Adipose tissue (tissue), 3 donors: ENCODE measurements around the gene KRT36. TPM values are rescaled to one million over a fixed set of nuclear protein-coding genes. Genes with fewer than 3 reads are reported as not detected.

Source experiments
- H3K27ac ChIP-seq: one replicate; pipeline ENCODE4 v1.5.1; 2013; ENCODE audit warnings: low read depth, low read length
- WGBS, 3 donors: extraction: QIAGEN DNeasy Blood & Tissue Kit; methylation state at CpG; one replicate each; pipeline ENCODE4 v1.1.7; 2013; 5-methylcytosine and 5-hydroxymethylcytosine counted together
- polyA plus RNA-seq, 3 donors: library from polyadenylated mRNA; stranded (reverse); fragments of 200-250 nt; gene quantifications; one replicate each; pipeline ENCODE4 v1.2.3, GENCODE V29; 2013
- donor health status: healthy with polysubstance abuse.
- donor health status: Bipolar disorder and iron deficiency.
- donor health status: healthy.

Gene KRT36
- polyA plus RNA-seq, 3 donors, result not detected

DNA sequence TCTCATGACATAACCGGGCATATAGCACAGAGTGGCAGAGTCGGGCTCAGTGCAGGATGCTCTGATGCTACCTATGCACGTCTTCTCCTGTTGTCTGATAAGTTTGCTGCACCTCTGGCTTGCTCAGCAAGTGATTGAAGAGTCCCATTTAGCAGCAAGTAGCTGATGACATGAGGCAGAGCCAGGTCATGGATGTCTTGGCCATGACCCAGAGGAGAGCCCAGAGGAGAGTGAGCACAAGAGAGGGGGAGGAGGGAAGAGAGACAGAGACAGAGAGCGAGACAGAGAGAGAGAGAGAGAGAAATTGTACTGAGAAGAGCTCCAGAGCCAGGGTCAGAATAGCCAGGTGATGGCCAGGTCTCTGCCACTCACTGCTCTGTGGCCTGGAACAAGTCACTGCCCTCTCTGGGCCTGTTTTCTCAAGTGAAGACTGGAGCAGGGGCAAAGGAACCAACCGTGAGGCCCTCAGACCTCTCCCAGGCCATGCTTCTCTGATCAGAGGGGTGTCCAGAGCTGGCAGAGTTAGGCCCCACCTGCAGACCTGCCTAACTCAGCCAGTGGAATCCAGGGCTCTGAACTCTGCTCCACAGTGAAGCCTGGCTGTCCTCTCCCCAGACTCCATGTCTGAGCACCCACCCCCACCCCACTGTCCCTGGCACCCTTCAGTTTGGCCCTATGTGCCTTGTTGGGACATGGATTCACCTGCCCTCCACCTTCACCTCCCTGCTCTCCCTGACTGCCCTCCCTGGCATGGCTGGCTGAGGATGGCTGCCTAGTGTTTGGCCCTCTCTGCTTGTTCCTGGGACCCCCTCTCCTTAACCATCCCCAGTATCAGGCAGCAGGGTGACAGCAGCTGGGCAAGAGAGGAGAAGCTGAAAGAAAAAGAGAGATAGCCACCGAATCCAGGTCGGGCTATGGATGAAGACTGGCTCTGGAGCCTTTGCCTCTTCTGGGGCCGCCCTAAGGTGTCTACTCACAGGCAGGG lies 4.5 kb downstream of the KRT36 start:
- H3K27ac ChIP-seq, result no peak overlapping the region
- 82 to 88% (median 86%) methylated on average over 8 of the region's 8 CpGs for WGBS, 3 donors

DNA sequence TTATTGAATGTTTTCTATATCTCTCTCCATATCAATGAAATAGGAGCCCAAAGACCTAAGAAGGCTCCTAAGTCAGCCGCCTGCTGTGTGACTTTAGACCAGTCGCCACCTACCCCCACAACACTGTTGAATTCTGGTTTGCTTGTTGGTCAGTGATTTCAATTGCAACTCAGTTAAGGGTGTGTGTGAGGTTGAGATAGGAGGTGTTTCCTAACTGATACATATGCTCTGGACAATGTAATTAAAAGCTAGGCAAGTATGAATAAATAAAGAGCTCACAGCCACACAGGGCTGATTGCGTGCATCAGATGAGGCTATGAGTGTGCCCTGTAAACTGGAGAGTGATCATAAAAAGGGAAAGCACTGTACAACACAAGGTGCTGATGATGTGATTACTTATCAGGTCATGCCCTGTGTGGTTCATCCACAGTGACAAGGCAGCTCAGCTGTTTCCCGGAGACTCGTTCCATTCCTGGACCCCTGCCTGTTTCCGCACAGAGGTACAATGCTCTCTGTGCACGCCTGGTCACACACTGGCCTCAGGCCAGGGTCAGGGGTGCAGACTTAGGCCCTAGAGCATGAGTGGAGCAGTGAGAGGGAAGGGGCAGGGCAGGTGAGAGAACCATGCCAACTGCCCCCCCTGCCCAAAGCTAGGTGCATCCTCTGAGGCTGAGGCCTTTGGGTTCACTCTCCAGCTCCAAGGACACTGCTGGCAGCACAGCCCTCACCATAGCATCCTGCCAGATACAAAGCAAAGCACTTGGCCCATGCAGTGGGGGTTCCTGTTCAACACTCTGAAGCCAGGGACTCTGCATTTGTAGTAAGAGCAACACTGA lies 5.5 kb downstream of the KRT36 start:
- no peak overlapping the region for H3K27ac ChIP-seq
- WGBS, 3 donors, result 68 to 79% (median 68%) methylated on average over 7 of the region's 7 CpGs

DNA sequence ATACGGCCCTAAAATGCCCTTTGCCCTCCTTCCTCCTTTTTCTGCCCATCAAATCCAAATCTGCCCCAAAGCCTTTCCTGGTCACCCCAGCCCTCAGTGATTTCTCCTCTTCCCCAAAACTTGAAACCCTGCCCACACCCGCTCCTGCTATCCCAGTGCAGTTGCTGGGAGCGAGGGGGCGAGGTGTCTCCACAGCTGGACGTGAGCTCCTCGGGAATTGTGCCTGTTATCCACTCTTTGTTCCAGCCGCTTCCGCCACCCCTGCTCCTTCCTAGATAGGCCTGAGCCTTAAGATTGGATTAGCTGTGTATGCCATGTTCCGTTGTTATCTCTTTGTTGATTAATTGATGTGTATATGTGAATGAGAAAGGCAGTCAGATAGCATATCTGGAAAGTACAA lies 6.2 kb downstream of the KRT36 start:
- 46 to 83% (median 80%) methylated on average over 9 of the region's 9 CpGs for WGBS, 3 donors
- no peak overlapping the region for H3K27ac ChIP-seq

DNA sequence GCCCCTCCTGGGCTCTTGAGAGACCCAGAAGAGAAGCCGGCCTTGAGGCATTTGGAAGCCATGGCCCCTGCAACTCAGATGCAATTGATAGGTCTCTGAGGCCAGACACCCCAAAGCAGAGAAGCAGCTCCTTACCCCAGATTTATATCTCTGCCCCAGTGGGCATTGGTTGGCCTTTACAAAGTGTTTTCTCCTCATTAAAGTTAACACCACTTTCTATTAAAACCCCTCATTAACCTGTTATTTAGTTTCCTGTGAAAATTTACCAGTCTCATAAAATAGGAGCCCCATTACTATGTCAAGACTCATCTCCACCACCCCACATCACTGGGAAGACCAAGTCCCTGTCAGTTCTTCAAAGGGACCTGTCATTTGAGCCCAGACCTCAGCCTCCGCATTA lies 8.7 kb downstream of the KRT36 start, which contains the start of gene KRT35:
Gene KRT35 (minus strand): TSS at position 116 of the 400 bp plus-strand sequence. CDS start 54 bp downstream, at position 62.
- H3K27ac ChIP-seq, result no peak within 1 kb of the TSS
- 89 to 92% (median 91%) methylated on average over 2 of the region's 2 CpGs for WGBS, 3 donors

DNA sequence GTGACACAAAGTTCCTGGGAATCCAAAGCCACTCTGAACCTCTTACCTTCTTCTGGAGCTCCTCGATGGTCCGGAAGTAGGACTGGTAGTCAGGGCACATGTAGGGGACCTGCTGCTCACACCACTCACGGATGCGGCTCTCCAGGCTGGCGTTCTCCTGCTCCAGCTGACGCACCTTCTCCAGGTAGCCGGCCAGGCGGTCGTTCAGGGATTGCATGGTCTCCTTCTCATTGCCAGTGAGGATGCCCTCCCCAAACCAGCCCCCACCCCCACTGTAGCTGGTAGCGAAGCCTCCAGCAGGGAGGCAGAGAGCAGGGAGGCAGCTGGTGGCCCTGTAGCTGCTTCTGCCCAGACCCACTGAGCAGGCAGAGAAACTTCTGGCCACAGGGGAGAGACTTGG lies 9.1 kb downstream of the KRT36 start:
- WGBS, 3 donors, result 95 to 96% (median 96%) methylated on average over 10 of the region's 10 CpGs
- H3K27ac ChIP-seq, result no peak overlapping the region

DNA sequence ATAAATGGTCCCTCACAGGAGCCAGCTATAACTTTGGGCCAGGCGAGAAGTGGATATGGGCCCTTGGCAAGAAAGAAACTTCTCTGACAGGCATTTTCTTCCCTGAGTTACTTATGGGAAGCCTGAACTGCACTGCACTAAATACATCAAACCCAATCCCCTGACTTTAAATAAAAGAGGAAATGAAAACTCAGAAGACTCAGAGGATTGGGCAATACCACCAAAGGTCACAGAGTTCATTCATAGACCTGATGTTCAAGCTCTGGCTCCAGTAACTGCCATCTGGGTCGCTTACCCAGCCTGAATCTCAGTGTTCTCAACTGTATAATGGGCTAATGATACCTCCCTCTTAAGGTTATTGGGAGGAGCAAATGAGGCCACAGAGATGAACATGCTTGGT lies 9.6 kb downstream of the KRT36 start:
- H3K27ac ChIP-seq, result no peak overlapping the region
- WGBS, 3 donors, result 40 to 61% (median 61%) methylated on average over 2 of the region's 2 CpGs

DNA sequence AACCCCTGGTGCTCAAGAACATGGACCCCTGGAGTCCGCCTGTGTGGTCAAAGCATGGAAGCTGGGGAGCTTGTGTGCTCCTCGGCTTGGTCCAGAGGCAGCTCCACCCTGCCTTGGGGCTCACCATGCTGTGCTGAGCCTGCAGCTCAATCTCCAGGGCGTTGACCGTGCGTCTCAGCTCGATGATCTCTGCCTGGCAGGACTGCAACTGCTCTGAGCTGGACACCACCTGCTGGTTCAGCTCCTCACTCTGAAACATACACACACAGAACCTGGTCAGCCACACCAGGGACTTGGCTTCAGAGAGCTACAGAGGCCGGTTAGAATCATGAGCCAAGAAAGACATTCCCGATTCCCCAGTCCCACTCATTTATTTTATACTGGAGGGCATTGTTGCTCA lies 11.5 kb downstream of the KRT36 start:
- WGBS, 3 donors, result 84 to 90% (median 90%) methylated on average over 8 of the region's 8 CpGs
- no peak overlapping the region for H3K27ac ChIP-seq

DNA sequence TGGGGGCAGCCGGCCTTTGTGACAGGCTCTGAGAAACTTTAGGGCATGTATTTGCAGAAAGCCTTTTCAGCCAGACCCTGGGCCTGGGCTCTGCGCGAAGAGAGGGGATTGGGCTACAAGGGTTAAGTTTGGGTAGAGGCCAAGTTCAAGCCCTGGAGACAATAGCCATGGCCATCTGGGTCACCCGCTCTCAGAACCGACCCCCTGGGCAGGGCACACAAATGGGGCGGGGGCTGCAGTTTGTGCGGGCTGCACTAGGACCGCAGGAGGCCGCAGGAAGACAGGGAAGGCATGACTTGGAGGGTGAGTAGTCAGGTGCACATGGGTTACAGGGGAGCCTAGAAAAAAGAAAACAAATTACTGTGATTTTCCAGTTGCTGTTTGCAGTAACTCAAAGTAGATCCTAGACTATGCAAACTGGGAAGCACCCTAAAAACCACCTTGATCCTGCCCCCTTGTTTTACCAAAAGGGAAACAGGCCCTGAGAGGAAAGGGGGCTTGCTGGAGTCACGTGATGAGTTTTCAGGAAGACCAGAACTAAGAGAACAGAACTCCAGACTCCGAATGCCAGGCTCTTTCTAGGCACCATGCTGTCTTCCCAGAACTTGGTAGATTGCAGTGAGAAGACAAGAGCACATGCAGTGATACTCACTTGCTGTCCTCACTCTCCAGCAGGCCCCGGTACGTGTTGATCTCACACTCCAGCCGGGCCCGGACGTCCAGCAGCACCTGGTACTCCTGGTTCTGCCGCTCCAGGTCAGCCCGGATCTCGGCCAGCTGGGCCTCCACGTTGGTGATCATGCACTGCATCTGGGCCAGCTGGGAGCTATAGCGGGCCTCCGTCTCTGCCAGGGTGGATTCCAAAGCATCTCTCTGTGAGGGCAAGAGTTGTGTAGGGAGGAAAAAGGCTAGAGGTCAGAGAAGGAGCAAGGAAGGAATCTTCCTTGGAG lies 12.6 kb downstream of the KRT36 start:
- 83 to 88% (median 86%) methylated on average over 22 of the region's 22 CpGs for WGBS, 3 donors
- H3K27ac ChIP-seq, result no peak overlapping the region

DNA sequence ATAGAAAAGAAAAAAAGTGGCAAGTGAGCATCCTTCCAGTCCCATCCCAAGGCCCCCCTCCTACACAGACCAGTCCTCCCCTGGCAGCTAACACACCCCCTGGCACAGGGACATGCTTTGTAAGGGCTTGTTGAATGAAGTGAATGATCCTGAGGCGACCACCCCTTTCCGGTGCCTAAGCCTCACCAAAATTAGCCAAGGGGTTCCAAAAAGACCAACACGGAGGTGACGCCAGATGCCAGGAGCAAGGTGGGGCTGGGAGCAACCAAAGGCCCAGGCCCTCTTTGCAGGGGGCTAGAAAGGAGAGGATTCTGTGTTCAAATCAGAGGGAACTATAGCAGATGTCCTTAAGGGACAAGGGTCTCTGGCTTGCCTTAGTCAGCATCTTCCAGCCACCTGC lies 14.3 kb downstream of the KRT36 start:
- H3K27ac ChIP-seq, result no peak overlapping the region
- 92 to 98% (median 95%) methylated on average over 4 of the region's 4 CpGs for WGBS, 3 donors

DNA sequence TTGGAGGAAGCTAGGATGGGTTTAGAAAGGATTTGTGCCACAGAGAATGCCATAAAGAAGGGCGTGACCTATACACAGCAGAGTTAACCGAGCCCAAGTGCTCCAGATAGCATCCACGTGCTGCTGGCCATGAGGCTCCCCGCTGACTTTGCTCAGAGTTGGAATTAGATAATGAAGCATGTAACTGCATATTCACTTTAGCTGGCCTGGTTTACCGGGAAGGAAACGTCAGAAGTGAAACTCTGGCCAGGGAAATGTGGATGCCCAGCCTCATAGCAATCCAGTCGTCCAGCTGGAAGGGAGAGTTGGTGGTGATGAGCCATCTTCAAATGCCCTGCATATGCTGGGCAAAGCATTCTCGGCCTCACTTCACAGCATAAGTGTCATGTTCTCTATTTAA lies 14.8 kb downstream of the KRT36 start:
- WGBS, 3 donors, result 65 to 73% (median 69%) methylated on average over 8 of the region's 8 CpGs
- no peak overlapping the region for H3K27ac ChIP-seq

DNA sequence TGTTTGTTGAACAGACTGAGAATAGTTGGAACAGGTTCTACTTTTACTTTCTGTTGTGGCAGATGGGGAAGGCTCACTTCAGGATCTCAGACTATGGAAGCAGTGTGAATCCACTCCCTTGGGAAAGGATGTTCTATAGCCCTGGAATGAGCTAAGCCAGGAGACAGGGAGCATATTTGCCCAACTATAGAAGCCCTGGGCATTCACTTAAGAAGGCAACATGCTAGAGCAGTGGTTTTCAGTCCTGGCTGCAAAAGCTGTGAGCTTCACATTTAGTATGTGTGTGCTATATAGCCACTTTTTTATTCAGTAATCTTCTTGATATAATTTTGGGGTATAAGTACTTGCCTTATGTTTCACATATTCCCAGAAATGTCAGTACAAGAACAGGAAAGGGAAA lies 21.4 kb downstream of the KRT36 start:
- H3K27ac ChIP-seq, result no peak overlapping the region

DNA sequence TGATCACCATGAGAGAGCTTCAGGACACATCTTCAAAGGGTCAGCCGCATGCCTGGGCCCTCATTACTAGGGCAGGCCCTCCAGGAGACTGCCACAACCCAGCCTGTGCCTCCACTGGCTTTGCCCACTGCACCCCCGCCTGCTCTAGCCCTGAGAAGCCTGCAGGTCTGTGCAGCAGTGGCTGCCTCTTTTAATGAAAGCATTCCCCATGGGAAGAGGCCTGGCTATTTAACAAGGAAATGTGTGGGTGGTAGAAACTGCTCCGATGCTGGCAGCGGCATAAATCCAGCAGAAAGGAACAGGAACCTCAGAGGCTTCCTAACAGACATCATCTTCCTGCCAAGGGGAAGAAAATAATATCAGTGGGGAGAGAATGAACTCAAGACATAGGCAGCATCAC lies 22.1 kb downstream of the KRT36 start:
- no peak overlapping the region for H3K27ac ChIP-seq
- WGBS, 3 donors, result 60 to 68% (median 64%) methylated on average over 4 of the region's 4 CpGs

DNA sequence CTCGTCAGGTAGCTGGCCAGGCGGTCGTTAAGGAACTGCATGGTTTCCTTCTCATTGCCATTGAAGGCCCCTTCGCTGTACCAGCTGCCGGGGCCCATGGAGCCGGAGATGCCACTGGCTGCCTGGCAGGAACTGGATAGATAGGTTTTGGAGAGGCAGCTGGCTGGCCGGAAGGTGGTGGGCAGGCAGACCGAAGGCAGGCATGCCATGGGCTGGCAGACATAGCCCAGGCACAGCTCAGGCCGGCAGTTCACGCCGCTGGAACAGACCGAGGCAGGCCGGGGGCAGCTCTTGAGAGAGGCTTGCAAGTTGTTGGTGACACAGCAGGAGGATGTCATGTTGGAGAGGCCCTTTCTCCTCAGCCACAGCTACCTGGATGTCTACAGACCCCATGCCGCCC lies 22.7 kb downstream of the KRT36 start, which contains the start of gene KRT32:
Gene KRT32 (minus strand): TSS at position 399 of the 400 bp plus-strand sequence. CDS start 61 bp downstream, at position 338.
- WGBS, 3 donors, result 82 to 92% (median 90%) methylated on average over 14 of the region's 14 CpGs

DNA sequence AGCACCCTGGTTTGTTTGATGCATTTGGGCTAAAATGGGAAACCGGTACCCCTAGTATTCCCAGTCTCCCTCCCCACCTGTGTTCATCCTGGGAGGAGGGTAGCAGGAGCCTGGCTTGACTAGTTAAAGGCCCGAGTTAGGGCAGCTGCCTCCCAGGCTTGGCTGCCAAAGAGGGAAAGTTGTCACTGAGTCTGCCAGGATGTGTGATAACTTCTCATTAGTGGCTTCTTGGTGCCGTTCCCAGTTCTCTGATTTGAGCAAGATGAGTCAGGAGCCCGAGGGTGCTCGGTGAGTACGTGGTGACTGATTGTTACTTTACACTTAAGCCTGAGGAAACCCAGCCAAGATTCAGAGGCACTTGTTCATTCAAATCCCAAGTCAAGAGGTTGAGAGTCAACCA lies 25.0 kb downstream of the KRT36 start:
- H3K27ac ChIP-seq, result no peak overlapping the region
- 43 to 47% (median 46%) methylated on average over 6 of the region's 6 CpGs for WGBS, 3 donors

More for the DNA sequence above, 22.7 kb downstream of the KRT36 start, which contains the start of gene KRT32:
- H3K27ac ChIP-seq, result no peak within 1 kb of the TSS

DNA sequence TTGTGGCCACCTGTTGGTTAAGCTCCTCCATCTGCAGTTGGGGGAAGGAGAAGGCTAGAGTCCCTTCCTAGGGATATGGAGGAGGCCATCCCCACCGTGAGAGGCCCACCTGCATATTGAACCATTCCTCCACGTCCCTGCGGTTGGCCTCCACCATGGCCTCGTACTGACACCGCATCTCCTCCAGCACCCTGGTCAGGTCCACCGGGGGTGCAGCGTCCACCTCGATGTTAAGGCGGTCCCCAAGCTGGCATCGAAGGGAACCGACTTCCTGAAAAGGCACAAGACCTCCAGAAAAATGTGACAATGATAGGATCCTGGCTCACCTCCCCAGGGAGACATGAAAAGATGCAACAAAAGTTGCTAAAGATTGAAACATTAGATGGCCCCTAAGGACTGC lies 25.5 kb downstream of the KRT36 start:
- H3K27ac ChIP-seq, result no peak overlapping the region
- 82 to 88% (median 86%) methylated on average over 11 of the region's 11 CpGs for WGBS, 3 donors

DNA sequence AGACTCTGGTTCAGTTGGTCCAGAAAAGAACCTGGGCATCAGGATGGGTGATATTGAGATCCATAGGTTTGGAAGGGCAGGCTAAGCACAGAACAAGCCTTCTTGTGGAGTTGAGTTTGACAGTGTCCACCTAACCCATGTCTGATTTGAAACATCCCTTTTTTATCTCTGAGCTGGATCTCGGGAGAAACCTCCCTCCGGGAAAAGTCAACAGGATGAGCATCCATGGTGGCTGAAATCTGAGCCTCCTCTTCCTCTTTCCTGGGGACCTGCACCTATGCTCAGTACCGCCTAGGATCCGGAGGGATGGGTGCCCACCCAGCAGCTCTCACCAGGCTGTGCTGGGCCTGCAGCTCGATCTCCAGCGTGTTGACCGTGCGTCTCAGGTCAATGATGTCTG lies 26.0 kb downstream of the KRT36 start:
- WGBS, 3 donors, result 83 to 98% (median 93%) methylated on average over 8 of the region's 8 CpGs
- H3K27ac ChIP-seq, result no peak overlapping the region

DNA sequence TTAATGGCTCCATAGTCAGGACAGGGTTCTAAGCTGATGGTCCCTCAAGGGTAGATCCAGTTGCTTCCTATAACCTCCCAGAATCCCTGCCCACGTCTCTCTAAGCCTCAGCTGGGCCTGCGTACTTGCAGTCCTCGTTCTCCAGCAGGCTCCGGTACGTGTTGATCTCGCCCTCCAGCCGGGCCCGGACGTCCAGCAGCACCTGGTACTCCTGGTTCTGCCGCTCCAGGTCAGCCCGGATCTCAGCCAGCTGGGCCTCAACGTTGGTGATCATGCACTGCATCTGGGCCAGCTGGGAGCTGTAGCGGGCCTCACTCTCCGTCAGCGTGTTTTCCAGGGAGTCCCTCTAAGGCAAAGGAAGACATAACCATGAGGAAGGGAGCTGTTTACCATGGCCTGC lies 27.0 kb downstream of the KRT36 start:
- WGBS, 3 donors, result 80 to 86% (median 83%) methylated on average over 15 of the region's 15 CpGs
- no peak overlapping the region for H3K27ac ChIP-seq

DNA sequence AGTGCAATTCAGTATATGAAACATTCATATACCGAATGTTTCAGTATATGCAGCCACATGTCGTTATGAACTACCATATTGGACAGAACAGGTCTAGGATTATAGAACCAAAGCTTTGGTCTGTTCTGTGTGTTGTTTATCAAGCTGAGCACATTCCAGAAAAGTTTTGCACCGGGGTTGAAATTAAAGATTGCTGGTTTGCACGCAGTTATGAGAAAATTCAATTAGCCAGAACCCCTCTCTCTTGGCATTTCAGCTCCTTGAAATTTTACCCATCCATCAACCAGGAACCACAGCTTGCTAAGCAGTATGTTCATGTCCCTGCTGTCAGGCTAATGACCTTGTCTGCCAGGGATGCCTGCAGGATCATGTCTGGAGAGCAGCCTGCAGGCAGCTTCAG lies 32.0 kb downstream of the KRT36 start:
- WGBS, 3 donors, result 62 to 69% (median 69%) methylated on average over 4 of the region's 4 CpGs
- H3K27ac ChIP-seq, result no peak overlapping the region
